Measurements from ENCODE around the gene ZNF593OS. TPM values are rescaled to one million over a fixed set of nuclear protein-coding genes. Genes with fewer than 3 reads are reported as not detected.

ZNF593OS gene
- total RNA-seq, 2 experiments from 2014 or later, result not detected

DNA sequence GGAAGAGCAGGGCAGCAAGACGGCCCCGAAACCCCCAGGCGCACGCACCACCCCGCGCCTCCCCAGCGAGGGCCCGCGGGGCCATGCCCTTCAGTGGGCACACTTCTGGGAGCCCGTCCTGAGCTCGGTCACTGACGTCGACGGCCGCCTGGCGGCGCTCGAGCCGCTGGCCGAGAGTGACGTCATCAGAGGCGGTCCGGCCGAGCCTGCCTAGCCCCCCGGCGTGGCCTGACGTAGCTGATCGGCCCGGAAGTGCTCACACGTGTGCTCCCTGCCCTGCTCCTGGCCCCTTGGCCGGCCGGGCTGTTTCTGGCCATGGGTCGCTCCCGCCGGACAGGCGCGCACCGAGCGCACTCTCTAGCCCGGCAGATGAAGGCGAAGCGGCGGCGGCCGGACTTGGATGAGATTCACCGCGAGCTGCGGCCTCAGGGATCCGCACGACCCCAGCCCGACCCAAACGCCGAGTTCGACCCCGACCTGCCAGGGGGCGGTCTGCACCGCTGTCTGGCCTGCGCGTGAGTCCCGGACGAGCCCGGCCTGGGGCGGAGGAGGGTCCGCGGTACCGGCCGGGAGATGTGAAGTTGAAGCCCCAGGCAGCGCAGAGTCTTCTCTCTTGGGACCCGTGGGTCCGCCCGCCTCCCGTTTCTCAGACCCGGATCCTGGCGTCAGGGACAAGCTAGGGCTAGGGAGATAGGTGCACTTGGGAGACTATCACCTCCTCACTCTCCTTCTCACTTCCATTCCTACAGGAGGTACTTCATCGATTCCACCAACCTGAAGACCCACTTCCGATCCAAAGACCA is 1.8 kb downstream of the ZNF593OS start, which contains the start of gene ZNF593:
Gene ZNF593, plus strand, starts transcription at position 240 of the 803 bp plus-strand sequence. Its CDS starts 76 bp downstream, at position 316.
- POLR2A ChIA-PET, result interaction anchor here (0.6 to 1.8 kb wide), 10 partner anchors 13 to 262 kb away, joined by 3 to 36 read pairs (median 4); partner anchors contain the start of genes CEP85 and DHDDS
- Mint-ChIP-seq H3K4me1 (ENCODE audit: low read depth) (peaks cover 12% of the 10 kb centered on the region), H3K9me3 (no peaks in the 10 kb centered on the region), H3K36me3 (ENCODE audit: low read depth) (no peaks in the 10 kb centered on the region), H3K27ac (peak within 1 kb of the TSS; percentile 61), H3K4me3 (peak within 1 kb of the TSS; percentile 90), H3K27me3 (no peaks in the 10 kb centered on the region)
- H3K4me3 ChIP-seq (ENCODE audit: low read length), result peak within 1 kb of the TSS; percentile 85
- H3K9me3 ChIP-seq (ENCODE audit: control insufficient read depth in 1 of 2, insufficient read depth in 1 of 2, low read length in 2 of 2), result no peaks in the 10 kb centered on the region
- DNase-seq (peak; percentile 61 to 91 (median 77)), ATAC-seq (ENCODE audit: poor library complexity) (peak; percentile 86)
- CTCF ChIA-PET, result interaction anchor here (0.6 to 2.9 kb wide), 30 partner anchors 11 to 1888 kb away, joined by 3 to 50 read pairs (median 3); partner anchors contain the start of genes CATSPER4, CD52 and CEP85
- peak within 1 kb of the TSS; percentile 58 to 71 for H3K27ac ChIP-seq (ENCODE audit: low read depth in 1 of 2, low read length in 2 of 2)
- intact Hi-C loops (cut with DNase I, micrococcal nuclease), result loop anchor here (1.0 to 10.0 kb wide), 6 partner anchors 63 to 225 kb away; partner anchors contain the start of gene CEP85 (in 1 of the 2)
- H3K27me3 ChIP-seq (ENCODE audit: control insufficient read depth in 1 of 2, insufficient read depth in 2 of 2, low read length in 2 of 2), result no peaks in the 10 kb centered on the region
- TF ChIP-seq, protein P1, sequence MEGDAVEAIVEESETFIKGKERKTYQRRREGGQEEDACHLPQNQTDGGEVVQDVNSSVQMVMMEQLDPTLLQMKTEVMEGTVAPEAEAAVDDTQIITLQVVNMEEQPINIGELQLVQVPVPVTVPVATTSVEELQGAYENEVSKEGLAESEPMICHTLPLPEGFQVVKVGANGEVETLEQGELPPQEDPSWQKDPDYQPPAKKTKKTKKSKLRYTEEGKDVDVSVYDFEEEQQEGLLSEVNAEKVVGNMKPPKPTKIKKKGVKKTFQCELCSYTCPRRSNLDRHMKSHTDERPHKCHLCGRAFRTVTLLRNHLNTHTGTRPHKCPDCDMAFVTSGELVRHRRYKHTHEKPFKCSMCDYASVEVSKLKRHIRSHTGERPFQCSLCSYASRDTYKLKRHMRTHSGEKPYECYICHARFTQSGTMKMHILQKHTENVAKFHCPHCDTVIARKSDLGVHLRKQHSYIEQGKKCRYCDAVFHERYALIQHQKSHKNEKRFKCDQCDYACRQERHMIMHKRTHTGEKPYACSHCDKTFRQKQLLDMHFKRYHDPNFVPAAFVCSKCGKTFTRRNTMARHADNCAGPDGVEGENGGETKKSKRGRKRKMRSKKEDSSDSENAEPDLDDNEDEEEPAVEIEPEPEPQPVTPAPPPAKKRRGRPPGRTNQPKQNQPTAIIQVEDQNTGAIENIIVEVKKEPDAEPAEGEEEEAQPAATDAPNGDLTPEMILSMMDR (IDR thresholded peaks at IDR 0.05), result peak; percentile 90
- peaks cover 26% of the 10 kb centered on the region for H3K4me1 ChIP-seq (ENCODE audit: insufficient read depth, low read length)
- no peaks in the 10 kb centered on the region for H3K36me3 ChIP-seq (ENCODE audit: insufficient read depth, low read length)

DNA sequence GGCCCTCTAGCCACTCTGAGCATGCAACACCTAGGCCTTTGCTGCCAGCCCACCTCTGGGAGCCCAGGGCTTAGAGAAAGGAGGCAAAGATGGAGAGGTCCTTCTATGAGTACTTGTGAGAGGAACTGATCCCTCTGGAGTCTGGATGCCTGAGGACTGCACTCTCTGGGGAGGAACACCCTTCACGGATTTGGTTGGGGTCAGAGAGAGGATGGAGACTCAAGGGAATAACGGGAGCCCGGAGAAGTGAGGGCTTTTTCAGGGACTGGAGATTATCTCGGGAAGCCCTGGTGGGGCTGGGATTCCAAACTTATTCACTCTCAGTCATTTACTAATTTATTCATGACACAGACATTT is 2.5 kb downstream of the ZNF593OS start:
- no peaks in the 10 kb centered on the region for H3K27me3 Mint-ChIP-seq
- intact Hi-C loops (cut with DNase I, micrococcal nuclease), result loop anchor here (1.0 to 10.0 kb wide), 6 partner anchors 64 to 226 kb away; partner anchors contain the start of gene CEP85 (in 1 of the 2)
- peak overlapping the region; percentile 90 for H3K4me3 Mint-ChIP-seq
- no peaks in the 10 kb centered on the region for H3K36me3 Mint-ChIP-seq (ENCODE audit: low read depth)
- H3K4me1 Mint-ChIP-seq (ENCODE audit: low read depth), result peaks cover 12% of the 10 kb centered on the region
- peak overlapping the region in 1 of 2 donors; percentile 71 for H3K27ac ChIP-seq (ENCODE audit: low read depth in 1 of 2, low read length in 2 of 2)
- peaks cover 31% of the 10 kb centered on the region for H3K4me1 ChIP-seq (ENCODE audit: insufficient read depth, low read length)
- no peak for ATAC-seq (ENCODE audit: poor library complexity)
- TF ChIP-seq, protein P1 (IDR thresholded peaks at IDR 0.05), result no peak
- no peaks in the 10 kb centered on the region for H3K36me3 ChIP-seq (ENCODE audit: insufficient read depth, low read length)
- H3K27ac Mint-ChIP-seq, result peak overlapping the region; percentile 61
- no peaks in the 10 kb centered on the region for H3K9me3 Mint-ChIP-seq
- H3K4me3 ChIP-seq (ENCODE audit: low read length), result peak overlapping the region; percentile 85
- H3K9me3 ChIP-seq (ENCODE audit: control insufficient read depth in 1 of 2, insufficient read depth in 1 of 2, low read length in 2 of 2), result no peaks in the 10 kb centered on the region
- no peaks in the 10 kb centered on the region for H3K27me3 ChIP-seq (ENCODE audit: control insufficient read depth in 1 of 2, insufficient read depth in 2 of 2, low read length in 2 of 2)
- ChIA-PET POLR2A (interaction anchor here (0.6 to 1.8 kb wide), 9 partner anchors 12 to 263 kb away, joined by 3 to 36 read pairs (median 4); partner anchors contain the start of genes CEP85 and DHDDS), CTCF (interaction anchor here (0.6 to 2.9 kb wide), 27 partner anchors 12 to 1889 kb away, joined by 3 to 50 read pairs (median 3); partner anchors contain the start of genes CATSPER4, CD52 and CEP85)
- no peak for DNase-seq

DNA sequence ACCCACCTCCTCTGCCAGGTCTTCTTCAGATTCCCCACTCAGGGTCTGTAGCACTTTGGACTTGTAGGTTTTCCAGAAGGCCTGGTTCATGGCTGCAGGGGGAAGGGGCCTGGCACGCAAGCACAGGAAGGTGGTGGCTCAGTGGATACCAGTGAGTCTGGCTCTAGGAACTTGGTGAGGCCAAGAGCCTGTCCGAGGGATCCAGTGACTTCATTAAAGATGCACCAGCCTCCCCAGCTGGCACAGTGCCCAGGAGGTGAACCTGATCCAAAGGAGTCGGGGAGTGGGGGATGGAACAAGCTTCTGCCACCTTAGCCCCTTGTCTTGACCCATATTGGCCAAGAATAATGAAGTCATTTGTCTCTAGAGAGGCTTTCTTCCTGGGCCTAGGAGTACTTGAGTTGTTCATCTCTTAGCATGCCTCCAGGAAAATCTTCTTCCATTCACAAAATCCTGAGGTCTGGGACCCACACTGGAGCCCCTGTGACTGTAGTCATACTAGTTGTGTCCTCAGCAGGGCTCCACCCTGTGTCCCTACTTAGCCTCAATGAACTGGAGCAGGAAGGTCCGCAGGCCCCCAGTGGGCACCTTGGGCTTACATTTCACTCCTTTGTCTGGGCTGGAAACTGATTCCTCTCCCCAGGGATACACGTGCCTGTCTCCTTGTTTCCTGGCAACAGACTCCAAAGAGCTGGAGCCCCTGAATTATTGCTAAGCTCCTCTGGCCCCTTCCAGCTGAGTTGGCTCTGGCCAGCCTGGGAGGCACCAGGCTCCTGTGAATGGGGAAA is 3.0 kb downstream of the ZNF593OS start, which contains the start of gene C1orf232:
Gene C1orf232, minus strand, starts transcription at position 554 of the 788 bp plus-strand sequence. Its CDS starts 464 bp downstream, at position 90.
- ChIA-PET POLR2A (interaction anchor here (1.1 kb wide), 1 partner anchor 150 kb away, joined by 3 read pairs; no protein-coding TSS in a partner anchor), CTCF (interaction anchor here (1.5 to 2.9 kb wide), 3 partner anchors 43 to 66 kb away, joined by 5 to 50 read pairs (median 6); partner anchors contain the start of gene CEP85)
- ATAC-seq (ENCODE audit: poor library complexity), result no peak
- Histone ChIP-seq H3K36me3 (ENCODE audit: insufficient read depth, low read length) (no peaks in the 10 kb centered on the region), H3K4me1 (ENCODE audit: insufficient read depth, low read length) (peaks cover 36% of the 10 kb centered on the region), H3K9me3 (ENCODE audit: control insufficient read depth in 1 of 2, insufficient read depth in 1 of 2, low read length in 2 of 2) (no peaks in the 10 kb centered on the region), H3K4me3 (ENCODE audit: low read length) (peak within 1 kb of the TSS; percentile 85), H3K27ac (ENCODE audit: low read depth in 1 of 2, low read length in 2 of 2) (peak within 1 kb of the TSS; percentile 58 to 71), H3K27me3 (ENCODE audit: control insufficient read depth in 1 of 2, insufficient read depth in 2 of 2, low read length in 2 of 2) (peaks cover 1 to 5% of the 10 kb centered on the region in 2 experiments)
- no peaks in the 10 kb centered on the region for H3K36me3 Mint-ChIP-seq (ENCODE audit: low read depth)
- peak within 1 kb of the TSS; percentile 61 for H3K27ac Mint-ChIP-seq
- intact Hi-C loops (cut with DNase I, micrococcal nuclease), result loop anchor here (1.0 to 10.0 kb wide), 6 partner anchors 65 to 226 kb away; partner anchors contain the start of gene CEP85 (in 1 of the 2)
- no peaks in the 10 kb centered on the region for H3K9me3 Mint-ChIP-seq
- peak within 1 kb of the TSS; percentile 90 for H3K4me3 Mint-ChIP-seq
- peaks cover 3% of the 10 kb centered on the region for H3K27me3 Mint-ChIP-seq
- peak in 1 of 14 experiments; percentile 19 for DNase-seq
- TF ChIP-seq, protein P1 (IDR thresholded peaks at IDR 0.05), result no peak
- peaks cover 12% of the 10 kb centered on the region for H3K4me1 Mint-ChIP-seq (ENCODE audit: low read depth)
